IMR-90 (cell line): ENCODE measurements around the gene RBM42. TPM values are rescaled to one million over a fixed set of nuclear protein-coding genes. Genes with fewer than 3 reads are reported as not detected.

Experiments
- ATAC-seq: fragments of 200-7000 bp; cut with Tn5 transposase; 2 replicates; pipeline ENCODE4 v1.9.1; 2020; ENCODE audit warnings: low read depth, mild to moderate bottlenecking, moderate library complexity
- BruUV-seq: library from RNA; stranded (reverse); fragments of 400-500 nt; replicated peaks from 2 replicates; lab custom pipeline; 2021; lab: Mats Ljungman, UMichigan
- CTCF ChIA-PET: fragments of 300-600 bp; formaldehyde crosslinking; extraction: SDS; loops from one replicate; lab custom pipeline; 2021; ENCODE audit warnings: antibody characterized with exemption; lab: Yijun Ruan, JAX
- POLR2A ChIA-PET: fragments of 300-600 bp; sonication (Branson Sonifier 250); formaldehyde crosslinking; loops from one replicate; lab custom pipeline; 2022; ENCODE audit warnings: antibody characterized with exemption; ENCODE audit not compliant: unreplicated experiment; lab: Charles Lee
- DNase-seq: peaks from one replicate; pipeline ENCODE4 v3.0.0; 2013
- H2AFZ ChIP-seq: replicated peaks from 2 replicates; pipeline ENCODE3; 2013; ENCODE audit warnings: low read length, mild to moderate bottlenecking; ENCODE audit not compliant: poor library complexity
- H2AK5ac ChIP-seq: 2 replicates; pipeline ENCODE4 v1.6.1; 2013; ENCODE audit warnings: low read depth, low read length, inconsistent platforms
- H2AK9ac ChIP-seq: replicated peaks from 2 replicates; pipeline ENCODE3; 2013; ENCODE audit warnings: mild to moderate bottlenecking, low read depth, low read length, moderate library complexity; ENCODE audit not compliant: poor library complexity
- H2BK120ac ChIP-seq: 2 replicates; pipeline ENCODE4 v1.6.1; 2013; ENCODE audit warnings: low read depth, low read length, inconsistent platforms
- H2BK15ac ChIP-seq: 3 replicates; pipeline ENCODE4 v1.6.1; 2013; ENCODE audit warnings: low read depth, low read length, inconsistent platforms
- H2BK20ac ChIP-seq: 2 replicates; pipeline ENCODE4 v1.6.1; 2013; ENCODE audit warnings: low read depth, mild to moderate bottlenecking, inconsistent platforms, low read length, moderate library complexity
- H2BK5ac ChIP-seq: 2 replicates; pipeline ENCODE4 v1.6.1; 2013; ENCODE audit warnings: mild to moderate bottlenecking, low read depth, low read length, inconsistent platforms; ENCODE audit not compliant: poor library complexity, severe bottlenecking
- H3K14ac ChIP-seq: replicated peaks from 2 replicates; pipeline ENCODE4 v1.6.1; 2013; ENCODE audit warnings: low read depth, low read length, inconsistent platforms
- H3K18ac ChIP-seq: 2 replicates; pipeline ENCODE4 v1.6.1; 2013; ENCODE audit warnings: low read depth, low read length, control low read depth
- H3K23ac ChIP-seq: 2 replicates; pipeline ENCODE4 v1.6.1; 2013; ENCODE audit warnings: low read depth, low read length, inconsistent platforms
- H3K27ac ChIP-seq: 2 replicates; pipeline ENCODE4 v1.5.1; 2013; ENCODE audit warnings: mild to moderate bottlenecking, control low read depth, low read length; ENCODE audit not compliant: insufficient read depth
- H3K27me3 ChIP-seq: 2 replicates; pipeline ENCODE4 v1.6.1; 2013; ENCODE audit warnings: low read length; ENCODE audit not compliant: control insufficient read depth, insufficient read depth
- H3K36me3 ChIP-seq: 2 replicates; pipeline ENCODE4 v1.6.1; 2013; ENCODE audit warnings: low read length, mixed read lengths; ENCODE audit not compliant: control insufficient read depth, insufficient read depth
- H3K4ac ChIP-seq: 2 replicates; pipeline ENCODE4 v1.6.1; 2013; ENCODE audit warnings: low read depth, low read length, inconsistent platforms
- H3K4me1 ChIP-seq: 2 replicates; pipeline ENCODE4 v1.6.1; 2013; ENCODE audit warnings: low read length, mixed read lengths; ENCODE audit not compliant: control insufficient read depth, insufficient read depth
- H3K4me2 ChIP-seq: 2 replicates; pipeline ENCODE4 v1.6.1; 2013; ENCODE audit warnings: low read depth, mild to moderate bottlenecking, control low read depth, low read length, moderate library complexity
- H3K4me3 ChIP-seq: 2 replicates; pipeline ENCODE4 v1.5.1; 2013; ENCODE audit warnings: low read depth, mild to moderate bottlenecking, control low read depth, low read length, moderate library complexity; ENCODE audit not compliant: insufficient read depth
- H3K56ac ChIP-seq: 2 replicates; pipeline ENCODE4 v1.6.1; 2013; ENCODE audit warnings: low read length, inconsistent platforms; ENCODE audit not compliant: insufficient read depth; ENCODE audit errors: extremely low read depth
- H3K79me1 ChIP-seq, 2 experiments: 2 replicates each; pipeline ENCODE4 v1.6.1; 2013; ENCODE audit warnings: low read length in 2 of 2, inconsistent platforms in 1 of 2, low read depth in 1 of 2
- H3K9ac ChIP-seq: 2 replicates; pipeline ENCODE4 v1.6.1; 2013; ENCODE audit warnings: low read depth, low read length, control low read depth
- H3K9me1 ChIP-seq: 2 replicates; pipeline ENCODE4 v1.6.1; 2013; ENCODE audit warnings: low read length, inconsistent platforms; ENCODE audit not compliant: insufficient read depth
- H3K9me3 ChIP-seq: 2 replicates; pipeline ENCODE4 v1.6.1; 2013; ENCODE audit warnings: low read length; ENCODE audit not compliant: control insufficient read depth, insufficient read depth
- H4K20me1 ChIP-seq: 2 replicates; pipeline ENCODE4 v1.6.1; 2013; ENCODE audit warnings: low read length, inconsistent platforms; ENCODE audit not compliant: insufficient read depth
- H4K5ac ChIP-seq: 2 replicates; pipeline ENCODE4 v1.6.1; 2013; ENCODE audit warnings: mild to moderate bottlenecking, low read depth, low read length, control low read depth
- H4K8ac ChIP-seq, 2 experiments: 2 replicates each; pipeline ENCODE4 v1.6.1; 2013; ENCODE audit warnings: low read depth in 2 of 2, low read length in 2 of 2, control low read depth in 1 of 2, inconsistent platforms in 1 of 2
- H4K91ac ChIP-seq: 2 replicates; pipeline ENCODE4 v1.6.1; 2013; ENCODE audit warnings: low read depth, low read length, inconsistent platforms; ENCODE audit not compliant: insufficient read depth
- BHLHE40 ChIP-seq: fragments of 150-350 bp; IDR thresholded peaks from 2 replicates; pipeline ENCODE4 v1.6.1; 2016; ENCODE audit warnings: mild to moderate bottlenecking, low read depth, low read length
- FOS ChIP-seq: fragments of 150-350 bp; IDR thresholded peaks from 2 replicates; pipeline ENCODE4 v1.6.1; 2016; ENCODE audit warnings: low read depth, low read length
- MAZ ChIP-seq: IDR thresholded peaks from 2 replicates; pipeline ENCODE4 v1.6.1; 2012; ENCODE audit warnings: low read depth, mild to moderate bottlenecking, low read length, improper control_type of control experiment, moderate library complexity, borderline replicate concordance
- WGBS, 2 experiments: methylation state at CpG; one replicate each; pipeline versions ENCODE4 v1.1.5 to v1.1.7; 2013; ENCODE audit warnings: missing lambda C conversion rate in 2 of 2; ENCODE audit not compliant: insufficient read length in 1 of 2; ENCODE audit errors: extremely low coverage in 2 of 2; 5-methylcytosine and 5-hydroxymethylcytosine counted together
- dilution Hi-C: fragments of 300-500 bp; cut with HindIII; formaldehyde crosslinking; loops from one replicate; pipeline ENCODE4 v1.14.3; 2018; ENCODE audit warnings: low sequenced_read_pairs; ENCODE audit not compliant: unreplicated experiment
- in situ Hi-C: fragments of 300-500 bp; cut with MboI; formaldehyde crosslinking; loops from 3 replicates; pipeline ENCODE4 v1.14.3; 2019; ENCODE audit warnings: low sequenced_read_pairs, inconsistent platforms, mixed read lengths
- intact Hi-C: fragments of 100-400 bp; cut with micrococcal nuclease; formaldehyde crosslinking; loops from 2 replicates; pipeline ENCODE4 v1.10.0; 2022
- polyA plus RNA-seq, 3 experiments: library from polyadenylated mRNA; depleted of rRNA; stranded (reverse); fragments of >200 nt; gene quantifications; 2 replicates each; pipeline ENCODE4 v1.2.3, GENCODE V29; 2012; ENCODE audit warnings: low replicate concordance in 1 of 3
- total RNA-seq: library from RNA; depleted of rRNA; stranded (reverse); fragments of >200 nt; gene quantifications from 2 replicates; pipeline ENCODE4 v1.2.3, GENCODE V29; 2012
- TF ChIP-seq, protein P1 (sequence below): conservative IDR thresholded peaks from 2 replicates; pipeline ENCODE4 v1.5.1; 2012; ENCODE audit warnings: mild to moderate bottlenecking, low read depth, low read length, improper control_type of control experiment
- TF ChIP-seq, protein P2 (sequence below): fragments of 150-350 bp; IDR thresholded peaks from 2 replicates; pipeline ENCODE4 v1.6.1; 2017; ENCODE audit warnings: mild to moderate bottlenecking, antibody characterized with exemption, low read length, low read depth

Gene RBM42
- total and polyA plus RNA-seq, 2 of the 4 experiments (the other 2 are of a cell fraction) = 19.0 to 41.5 TPM

DNA sequence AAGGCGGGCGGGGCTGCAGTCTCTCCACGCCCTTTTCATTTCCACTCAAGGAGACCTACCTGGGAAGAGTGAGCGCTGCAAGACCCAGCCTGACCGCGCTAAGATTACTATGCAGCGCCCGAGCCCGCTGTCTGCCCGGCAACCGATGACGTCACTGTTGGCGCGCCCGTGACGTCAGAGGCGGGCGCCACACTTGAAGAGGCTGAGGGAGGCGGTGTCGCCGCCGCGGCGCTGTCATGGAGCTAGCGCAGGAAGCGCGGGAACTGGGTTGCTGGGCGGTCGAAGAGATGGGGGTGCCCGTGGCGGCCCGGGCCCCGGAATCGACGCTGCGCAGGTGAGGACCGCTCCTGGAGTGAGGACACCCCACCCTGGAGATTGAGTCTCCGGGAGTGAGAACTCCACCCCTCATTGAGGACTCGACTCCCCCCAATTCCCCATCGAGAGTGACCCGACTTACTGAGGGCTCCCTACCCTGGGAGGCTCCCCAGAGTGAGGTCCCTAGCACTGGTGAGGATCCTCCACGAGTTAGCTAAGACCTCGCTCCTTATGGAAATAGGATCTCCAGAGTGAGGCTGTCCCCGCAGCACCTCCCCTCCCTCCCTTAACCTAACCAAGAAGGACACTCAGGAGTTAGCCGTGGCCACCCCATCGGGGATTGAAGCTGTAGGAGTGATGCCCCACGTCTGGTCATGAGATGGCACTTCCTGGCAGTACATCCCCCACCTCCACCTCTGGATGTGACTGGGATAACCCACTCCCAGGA, 16.1 kb upstream of the RBM42 start, which contains the start of gene HAUS5 (continued):
- TF ChIP-seq, protein P1, sequence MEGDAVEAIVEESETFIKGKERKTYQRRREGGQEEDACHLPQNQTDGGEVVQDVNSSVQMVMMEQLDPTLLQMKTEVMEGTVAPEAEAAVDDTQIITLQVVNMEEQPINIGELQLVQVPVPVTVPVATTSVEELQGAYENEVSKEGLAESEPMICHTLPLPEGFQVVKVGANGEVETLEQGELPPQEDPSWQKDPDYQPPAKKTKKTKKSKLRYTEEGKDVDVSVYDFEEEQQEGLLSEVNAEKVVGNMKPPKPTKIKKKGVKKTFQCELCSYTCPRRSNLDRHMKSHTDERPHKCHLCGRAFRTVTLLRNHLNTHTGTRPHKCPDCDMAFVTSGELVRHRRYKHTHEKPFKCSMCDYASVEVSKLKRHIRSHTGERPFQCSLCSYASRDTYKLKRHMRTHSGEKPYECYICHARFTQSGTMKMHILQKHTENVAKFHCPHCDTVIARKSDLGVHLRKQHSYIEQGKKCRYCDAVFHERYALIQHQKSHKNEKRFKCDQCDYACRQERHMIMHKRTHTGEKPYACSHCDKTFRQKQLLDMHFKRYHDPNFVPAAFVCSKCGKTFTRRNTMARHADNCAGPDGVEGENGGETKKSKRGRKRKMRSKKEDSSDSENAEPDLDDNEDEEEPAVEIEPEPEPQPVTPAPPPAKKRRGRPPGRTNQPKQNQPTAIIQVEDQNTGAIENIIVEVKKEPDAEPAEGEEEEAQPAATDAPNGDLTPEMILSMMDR = peak; percentile 23; the same call in 1 of the 2 replicates
- peak; percentile 56; the same call in 1 of the 2 replicates for TF ChIP-seq MAZ

DNA sequence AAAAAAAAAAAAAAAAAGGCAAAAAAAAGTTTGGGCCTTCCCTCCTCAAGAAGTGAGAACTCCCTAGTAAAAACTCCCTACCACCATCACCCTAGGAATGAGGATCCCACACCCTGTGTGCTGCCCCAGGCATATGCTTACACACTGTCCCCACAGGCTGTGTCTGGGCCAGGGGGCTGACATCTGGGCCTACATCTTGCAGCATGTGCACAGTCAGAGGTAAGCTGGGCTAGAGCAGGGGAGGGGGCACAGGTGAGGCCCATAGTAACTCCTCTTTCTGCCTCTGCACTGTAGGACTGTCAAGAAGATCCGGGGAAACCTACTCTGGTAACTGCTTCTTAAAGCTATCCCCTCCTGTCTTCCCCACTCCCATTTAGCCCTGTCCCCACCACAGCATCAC, 15.3 kb upstream of the RBM42 start:
- Histone ChIP-seq H4K20me1 (no peaks in the 10 kb centered on the region), H3K36me3 (peaks cover 3% of the 10 kb centered on the region; the same call in 1 of the 2 replicates), H3K4ac (no peak overlapping the region), H2BK15ac (no peak overlapping the region), H3K9me3 (no peaks in the 10 kb centered on the region; the same call in 1 of the 2 replicates), H3K9me1 (peaks cover 7% of the 10 kb centered on the region; the same call in 1 of the 2 replicates), H4K8ac (no peak overlapping the region; a peak in 1 of 4 replicates), H2BK5ac (no peak overlapping the region), H2AK5ac (no peak overlapping the region), H3K4me3 (no peak overlapping the region), H3K4me2 (no peak overlapping the region), H3K14ac (no peak overlapping the region), H3K27me3 (no peaks in the 10 kb centered on the region), H3K4me1 (no peaks in the 10 kb centered on the region), H3K27ac (no peak overlapping the region), H4K91ac (no peak overlapping the region), H3K23ac (no peak overlapping the region), H3K18ac (no peak overlapping the region), H4K5ac (no peak overlapping the region), H3K9ac (no peak overlapping the region), H3K79me1 (peaks cover 0 to 11% of the 10 kb centered on the region in 2 experiments; a peak in 1 of 4 replicates), H2AK9ac (no peak overlapping the region), H3K56ac (no peak overlapping the region), H2BK20ac (no peak overlapping the region), H2BK120ac (no peak overlapping the region), H2AFZ (no peak overlapping the region)
- no peak for ATAC-seq
- TF ChIP-seq BHLHE40 = no peak
- no peak for TF ChIP-seq FOS
- TF ChIP-seq, protein P2, sequence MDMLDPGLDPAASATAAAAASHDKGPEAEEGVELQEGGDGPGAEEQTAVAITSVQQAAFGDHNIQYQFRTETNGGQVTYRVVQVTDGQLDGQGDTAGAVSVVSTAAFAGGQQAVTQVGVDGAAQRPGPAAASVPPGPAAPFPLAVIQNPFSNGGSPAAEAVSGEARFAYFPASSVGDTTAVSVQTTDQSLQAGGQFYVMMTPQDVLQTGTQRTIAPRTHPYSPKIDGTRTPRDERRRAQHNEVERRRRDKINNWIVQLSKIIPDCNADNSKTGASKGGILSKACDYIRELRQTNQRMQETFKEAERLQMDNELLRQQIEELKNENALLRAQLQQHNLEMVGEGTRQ = no peak
- intact Hi-C loops = no loop called here
- in situ Hi-C loops = no loop called here
- ChIA-PET CTCF (interaction anchor here (0.8 kb wide), 1 partner anchor 21 kb away, joined by 3 read pairs; no protein-coding TSS in a partner anchor), POLR2A (no interaction called here)
- WGBS, 2 experiments = no CpG with 5 or more reads among the region's 1 CpG
- BruUV-seq = no TSS peak
- dilution Hi-C loops = no loop called here
- DNase-seq = no peak
